ENCODE data around the gene COL4A5.
"Not testable (repeated sequence)": the region's sequence is repeated elsewhere in the genome, so short reads cannot be mapped to it uniquely, and the experiment has no call there.

Gene COL4A5

DNA sequence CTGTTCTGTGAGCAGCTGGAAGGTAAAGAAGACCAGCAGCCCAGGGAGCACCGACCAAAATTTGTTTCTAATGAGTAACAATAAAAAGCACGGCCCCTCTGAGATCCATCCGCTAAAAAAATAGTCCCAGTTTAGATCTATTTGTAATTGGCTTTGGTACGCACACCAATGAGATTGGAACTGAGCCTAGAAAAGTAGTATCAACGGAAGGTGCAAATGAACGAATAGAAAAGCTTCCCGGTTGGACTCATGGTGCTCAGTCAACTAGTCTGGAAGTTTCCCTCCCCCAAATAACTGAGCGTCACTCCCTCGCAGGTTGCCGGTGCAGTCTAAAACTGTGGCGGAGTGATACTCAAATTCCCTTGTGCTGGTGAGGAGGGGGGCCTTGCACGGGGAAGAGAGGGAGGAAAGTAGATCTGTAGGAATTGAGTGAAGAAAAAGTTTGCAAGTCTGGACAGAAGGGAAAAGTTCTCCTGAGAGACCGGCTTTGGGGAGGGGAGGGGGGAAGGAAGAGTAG, at the start of gene COL4A5:
TSS of gene COL4A5 (plus strand) at position 413 of the 517 bp plus-strand sequence. CDS start 288 bp downstream, outside the sequence.
- no peak for DNase-seq (ENCODE audit: low read depth in 2 of 3, low spot score in 1 of 3)

- not testable (repeated sequence) for DNase-seq (ENCODE audit: low read depth in 2 of 3, low spot score in 1 of 3)
These were observed 48.5 kb upstream of the COL4A5 start for GRCh38 chrX:108390976-108391717.

- DNase-seq (ENCODE audit: low read depth in 2 of 3, low spot score in 1 of 3) = no peak
These were observed 43.3 kb upstream of the COL4A5 start for GRCh38 chrX:108396188-108396891.

DNA sequence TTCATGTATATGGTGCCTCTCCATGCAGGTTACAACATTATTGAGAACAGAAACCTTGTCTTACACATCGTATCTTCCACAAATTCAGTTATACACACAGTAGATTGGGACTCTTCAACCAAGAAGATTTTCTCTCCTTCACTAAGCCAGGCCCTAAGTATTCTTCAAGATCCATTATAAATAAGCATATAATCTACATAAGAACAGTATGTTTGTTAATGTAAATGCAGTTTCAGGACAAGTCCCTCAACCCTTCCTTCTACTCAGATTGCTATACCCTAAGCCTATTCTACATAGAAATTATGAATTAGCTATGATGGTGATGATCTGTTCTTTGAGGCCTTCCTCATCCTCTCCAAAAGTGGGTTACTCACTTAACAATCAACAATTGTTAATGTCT, 42.7 kb upstream of the COL4A5 start:
- DNase-seq (ENCODE audit: low read depth in 2 of 3, low spot score in 1 of 3) = no peak

- DNase-seq (ENCODE audit: low read depth in 2 of 3, low spot score in 1 of 3) = no peak
These were observed 41.8 kb upstream of the COL4A5 start for GRCh38 chrX:108397627-108398391.

- DNase-seq (ENCODE audit: low read depth in 2 of 3, low spot score in 1 of 3) = no peak
These were observed 40.0 kb upstream of the COL4A5 start for GRCh38 chrX:108399418-108400165.

DNA sequence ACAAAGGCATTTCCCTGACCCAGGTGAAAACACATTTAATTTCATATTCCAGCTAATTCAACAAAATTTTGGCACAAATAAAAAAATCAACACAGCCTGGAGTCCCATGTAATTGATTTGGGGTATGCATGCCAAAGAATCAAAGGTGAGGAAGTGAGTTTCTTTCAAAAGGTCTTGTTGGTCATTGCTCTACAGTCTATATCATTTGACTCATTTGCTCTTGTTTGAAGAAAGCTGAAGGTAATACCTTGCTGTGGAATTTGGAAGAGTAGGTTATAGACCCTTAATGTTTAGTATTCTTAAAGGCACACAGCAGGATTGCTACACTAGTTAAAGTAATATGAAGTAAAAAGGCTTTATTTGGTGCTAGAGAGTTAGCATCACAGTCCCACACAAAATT, 26.9 kb upstream of the COL4A5 start:
- DNase-seq (ENCODE audit: low read depth in 2 of 3, low spot score in 1 of 3) = no peak

GRCh38 chrX:108415146-108415545, 24.5 kb upstream of the COL4A5 start:
- DNase-seq (ENCODE audit: low read depth in 2 of 3, low spot score in 1 of 3) = no peak

- no peak for DNase-seq (ENCODE audit: low read depth in 2 of 3, low spot score in 1 of 3)
These were observed 23.7 kb upstream of the COL4A5 start for GRCh38 chrX:108415891-108416290.

- DNase-seq (ENCODE audit: low read depth in 2 of 3, low spot score in 1 of 3) = no peak
These were observed 22.4 kb upstream of the COL4A5 start for GRCh38 chrX:108417257-108417656.

DNA sequence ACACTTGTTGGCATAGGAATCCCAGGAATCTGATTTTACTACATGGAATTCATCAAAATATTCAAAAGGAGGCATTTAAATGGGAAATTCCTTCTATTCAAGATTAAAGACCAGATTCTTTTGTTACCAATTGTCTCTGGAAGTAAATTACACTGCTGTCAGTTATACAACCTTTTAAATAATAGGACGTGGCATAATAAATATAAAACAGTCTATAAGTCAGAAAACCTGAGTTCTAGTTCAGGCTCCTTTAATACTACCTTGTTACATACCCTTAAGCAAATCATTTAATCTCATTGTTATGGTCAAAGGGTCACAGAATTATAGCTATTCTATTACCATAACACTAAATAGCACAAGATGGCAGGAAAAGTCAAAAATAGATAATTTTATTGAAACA, 20.2 kb upstream of the COL4A5 start:
- DNase-seq (ENCODE audit: low read depth in 2 of 3, low spot score in 1 of 3) = no peak

DNA sequence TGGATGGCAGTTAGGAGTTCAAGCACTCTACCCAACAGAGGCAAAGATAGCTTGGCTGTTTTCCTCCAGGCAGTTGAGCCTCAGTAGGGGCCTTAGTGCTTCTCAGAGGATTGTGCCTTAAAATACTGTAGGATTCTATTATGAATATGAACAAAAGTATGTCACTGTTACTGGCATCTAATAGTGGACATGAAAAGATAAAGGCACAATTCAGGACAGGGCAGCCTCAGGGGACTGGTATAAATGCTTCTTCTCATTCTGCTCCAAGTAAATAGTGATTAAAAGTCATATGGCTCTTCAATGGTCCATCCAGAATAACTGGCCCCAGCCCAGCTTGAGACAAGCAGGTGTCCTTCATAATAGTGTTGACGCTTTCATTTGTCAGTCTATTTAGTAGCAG, 19.2 kb upstream of the COL4A5 start:
- no peak for DNase-seq (ENCODE audit: low read depth in 2 of 3, low spot score in 1 of 3)

DNA sequence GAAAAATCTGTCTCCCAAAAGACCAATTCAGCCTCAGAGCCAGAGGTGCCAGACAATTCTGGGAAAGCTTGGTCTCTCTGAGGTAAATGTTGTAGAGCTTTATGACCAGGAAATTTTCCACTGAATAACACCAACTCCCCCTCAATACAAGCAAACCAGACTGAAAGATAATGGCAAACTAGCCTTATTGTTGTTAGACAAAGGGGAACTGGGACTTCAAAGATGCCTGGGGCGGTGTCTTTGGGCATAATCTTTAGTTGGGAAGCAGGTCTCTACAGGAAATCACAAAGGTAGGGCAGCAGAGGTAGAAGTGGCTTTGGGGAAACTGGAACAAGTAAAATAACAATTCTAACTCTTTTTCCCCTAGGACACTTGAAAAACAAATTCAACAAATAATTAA, 13.4 kb upstream of the COL4A5 start:
- no peak for DNase-seq (ENCODE audit: low read depth in 2 of 3, low spot score in 1 of 3)

DNA sequence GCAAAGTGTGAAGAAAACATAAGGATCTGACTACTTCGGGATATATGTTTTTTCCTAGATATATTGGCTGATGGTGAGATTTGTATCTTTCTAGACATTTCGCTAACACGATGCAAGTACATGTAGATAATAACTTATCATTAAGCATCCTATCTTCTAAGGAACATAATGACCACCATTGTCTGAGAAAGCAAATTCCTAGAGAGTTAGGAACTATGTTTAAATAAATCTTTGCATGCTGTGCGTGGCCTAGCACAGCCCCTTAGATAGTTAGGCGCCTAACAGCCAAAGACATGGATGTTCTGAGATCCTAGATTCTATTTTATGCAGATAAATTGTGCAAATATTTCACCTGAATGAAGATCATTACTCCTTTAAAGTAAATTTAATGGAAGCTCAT, 4.4 kb upstream of the COL4A5 start:
- DNase-seq (ENCODE audit: low read depth in 2 of 3, low spot score in 1 of 3) = no peak

DNA sequence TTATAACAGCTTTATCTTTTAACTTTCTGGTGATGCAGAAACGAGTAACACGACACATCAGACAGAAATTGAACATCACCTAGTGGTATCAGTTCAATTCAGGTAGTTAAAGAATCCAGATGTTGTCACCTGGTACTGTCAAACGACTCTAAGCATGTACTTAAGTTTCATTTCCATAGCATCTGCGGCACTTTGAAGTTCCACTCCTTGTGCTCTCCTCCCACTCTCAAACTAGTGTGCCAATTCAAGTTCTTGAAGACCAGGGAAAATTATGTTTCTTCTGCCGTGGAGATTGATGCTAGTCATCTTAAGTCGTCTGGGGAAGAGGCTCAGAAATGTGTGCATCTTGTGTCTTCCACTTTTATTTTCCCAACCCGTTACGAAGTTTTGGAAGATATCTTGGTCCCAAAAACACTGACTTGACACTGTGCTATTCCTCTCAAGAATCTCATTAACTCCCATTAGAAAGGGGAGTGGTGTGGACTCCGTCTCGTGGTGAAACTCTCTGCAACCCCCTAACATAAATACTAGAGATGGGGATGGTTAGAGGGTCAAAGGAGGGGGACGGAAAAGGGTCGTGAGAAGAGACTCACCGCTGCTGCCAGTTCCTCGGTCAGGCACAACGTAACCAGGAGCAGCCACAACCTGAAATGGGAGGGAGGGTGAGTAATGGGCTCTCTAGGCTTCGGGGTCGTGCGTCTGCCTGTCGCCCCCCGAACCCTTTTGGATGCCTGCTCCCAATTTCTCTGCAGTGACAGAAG, 2.1 kb upstream of the COL4A5 start:
- no peak for DNase-seq (ENCODE audit: low read depth in 2 of 3, low spot score in 1 of 3)

DNA sequence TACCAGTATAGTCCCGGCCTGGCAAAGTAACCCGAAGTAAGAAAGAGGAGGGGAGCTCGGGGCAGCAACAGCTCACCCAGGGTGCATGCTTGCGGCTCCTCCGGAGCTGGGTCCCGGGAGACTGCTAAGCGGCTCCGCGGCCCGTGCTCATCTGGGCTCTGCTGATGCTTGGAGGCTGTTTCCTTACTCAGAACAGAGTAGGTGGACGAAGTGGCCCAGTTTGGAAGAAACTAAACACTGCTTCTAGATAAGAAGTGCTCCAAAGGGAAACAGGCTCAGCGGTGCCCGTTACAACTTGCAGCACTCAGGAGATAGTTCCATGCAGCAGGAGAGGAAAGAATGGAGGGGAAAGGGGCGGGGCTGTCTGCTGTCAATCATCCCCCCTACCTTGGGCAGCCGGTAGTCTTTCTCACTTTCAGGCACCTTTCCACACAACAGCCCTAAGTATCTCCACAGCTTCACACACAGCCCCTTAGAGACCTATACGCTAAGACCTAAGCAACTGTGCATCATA, 1.5 kb upstream of the COL4A5 start, which contains the start of gene COL4A6:
TSS of gene COL4A6 (minus strand) at position 313 of the 514 bp plus-strand sequence. CDS start at position 87, 226 bp downstream.
- DNase-seq (ENCODE audit: low read depth in 2 of 3, low spot score in 1 of 3) = no peak

DNA sequence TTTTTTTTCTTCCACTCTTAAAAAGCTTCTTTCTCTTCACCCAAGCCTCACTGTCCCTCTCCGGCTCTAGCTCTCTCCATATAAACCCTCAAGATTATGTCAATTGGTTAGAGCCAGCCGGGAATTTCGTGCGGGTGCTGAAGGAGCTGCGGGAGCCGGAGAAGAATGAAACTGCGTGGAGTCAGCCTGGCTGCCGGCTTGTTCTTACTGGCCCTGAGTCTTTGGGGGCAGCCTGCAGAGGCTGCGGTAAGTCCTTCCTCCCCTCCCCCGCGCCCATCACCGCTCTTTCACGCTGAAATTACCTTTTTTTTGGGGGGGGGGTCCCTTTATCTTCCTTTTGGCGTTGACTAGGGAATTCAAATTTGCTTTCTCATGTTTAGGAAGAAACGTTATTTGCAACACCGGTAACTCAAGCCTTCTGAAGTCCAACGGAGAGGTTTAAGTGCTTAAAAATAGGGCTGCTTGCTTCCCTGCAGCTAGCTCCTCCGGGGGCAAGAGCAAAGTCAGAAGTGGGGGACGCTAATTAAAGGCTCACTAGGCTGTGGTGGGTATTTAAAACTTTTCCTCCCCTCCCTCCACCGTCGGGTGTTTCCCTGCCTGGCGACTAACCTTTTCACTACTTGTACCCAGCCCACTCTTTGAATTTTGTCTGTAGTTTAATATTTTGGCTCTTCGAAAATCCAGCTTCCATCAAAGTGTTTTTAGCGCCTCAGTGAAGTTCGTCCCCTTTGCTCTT, 491 bp downstream of the COL4A5 start:
- DNase-seq (ENCODE audit: low read depth in 2 of 3, low spot score in 1 of 3) = no peak

GRCh38 chrX:108442901-108443464, 3.3 kb downstream of the COL4A5 start:
- DNase-seq (ENCODE audit: low read depth in 2 of 3, low spot score in 1 of 3) = no peak

- no peak for DNase-seq (ENCODE audit: low read depth in 2 of 3, low spot score in 1 of 3)
These were observed 7.7 kb downstream of the COL4A5 start for GRCh38 chrX:108447303-108447702.
